Testis (tissue), 2 donors: Measurements from ENCODE around the gene SLC16A12.

ENCODE experiments used
- CTCF ChIP-seq, 3 experiments: fragments of 450-650 bp in 2 of 3; fragments of 200-600 bp in 1 of 3; sonication (generic) in 1 of 3; IDR thresholded peaks; one replicate each; pipeline ENCODE4 v1.5.1; 2016 to 2019; ENCODE audit warnings: antibody characterized with exemption in 3 of 3, mild to moderate bottlenecking in 2 of 3, moderate library complexity in 1 of 3
- POLR2A ChIP-seq: fragments of 450-650 bp; IDR thresholded peaks from one replicate; pipeline ENCODE4 v1.6.1; 2017; ENCODE audit warnings: antibody characterized with exemption, mild to moderate bottlenecking, moderate library complexity

GRCh38 chr10:89478739-89479654, 56.4 kb downstream of the SLC16A12 start:
- TF ChIP-seq CTCF (IDR thresholded peaks at IDR 0.05) (no peak), POLR2A (no peak)
